HG03139 (cell line): ENCODE results near the gene RNF181.
"Not testable (repeated sequence)": the region's sequence is repeated elsewhere in the genome, so short reads cannot be mapped to it uniquely, and the experiment has no call there.

Source experiments
- ATAC-seq: cut with Tn5 transposase; IDR thresholded peaks from one replicate; pipeline ENCODE4 v1.9.1; 2021; ENCODE audit not compliant: unreplicated experiment

The RNF181 gene

GRCh38 chr2:85577063-85577385 lies 18.5 kb upstream of the RNF181 start:
- ATAC-seq = no peak

GRCh38 chr2:85577386-85578242 lies 17.9 kb upstream of the RNF181 start, which contains the start of gene VAMP8:
TSS of gene VAMP8 (plus strand) at chr2:85577586. CDS start at chr2:85577647, 61 bp downstream.
- ATAC-seq = no peak

GRCh38 chr2:85578243-85579180 lies 17.0 kb upstream of the RNF181 start:
- no peak for ATAC-seq

- ATAC-seq = no peak
Measured at GRCh38 chr2:85579266-85579935, 16.1 kb upstream of the RNF181 start.

- no peak for ATAC-seq
Measured at GRCh38 chr2:85580206-85580605, 15.3 kb upstream of the RNF181 start.

GRCh38 chr2:85582492-85582891 lies 13.1 kb upstream of the RNF181 start:
- no peak for ATAC-seq

GRCh38 chr2:85583667-85584353 lies 11.7 kb upstream of the RNF181 start:
- ATAC-seq = no peak

GRCh38 chr2:85584354-85584856 lies 11.1 kb upstream of the RNF181 start, which contains the start of gene VAMP5:
TSS of gene VAMP5 (plus strand) at chr2:85584431. CDS start at chr2:85584491, 60 bp downstream.
- no peak for ATAC-seq

- no peak for ATAC-seq
Measured at GRCh38 chr2:85584857-85585780, 10.4 kb upstream of the RNF181 start.

GRCh38 chr2:85585781-85586105 lies 9.8 kb upstream of the RNF181 start:
- ATAC-seq = no peak

GRCh38 chr2:85588236-85588635 lies 7.3 kb upstream of the RNF181 start:
- ATAC-seq = no peak

GRCh38 chr2:85588645-85589044 lies 6.9 kb upstream of the RNF181 start:
- ATAC-seq = no peak

- ATAC-seq = no peak
Measured at GRCh38 chr2:85589181-85589580, 6.4 kb upstream of the RNF181 start.

GRCh38 chr2:85589982-85590791 lies 5.4 kb upstream of the RNF181 start:
- no peak for ATAC-seq

- no peak for ATAC-seq
Measured at GRCh38 chr2:85590950-85591349, 4.6 kb upstream of the RNF181 start.

GRCh38 chr2:85591563-85591962 lies 4.0 kb upstream of the RNF181 start:
- ATAC-seq = no peak

GRCh38 chr2:85592299-85592698 lies 3.2 kb upstream of the RNF181 start:
- ATAC-seq = not testable (repeated sequence)

GRCh38 chr2:85593023-85593422 lies 2.5 kb upstream of the RNF181 start:
- no peak for ATAC-seq
